Left lung (tissue), 10 donors: ENCODE data around the gene HMHB1. TPM values are rescaled to one million over a fixed set of nuclear protein-coding genes. Genes with fewer than 3 reads are reported as not detected.
"Not testable (repeated sequence)": the region's sequence is repeated elsewhere in the genome, so short reads cannot be mapped to it uniquely, and the experiment has no call there.

Experiments
- ATAC-seq: fragments of 200-7000 bp; cut with Tn5 transposase; one replicate; pipeline ENCODE4 v1.9.1; 2020; ENCODE audit warnings: moderate library complexity
- DNase-seq, 4 donors: peaks; one replicate each; pipeline ENCODE4 v3.0.0-alpha.2; 2013 to 2020
- H3K27ac ChIP-seq, 2 donors: fragments of 200-600 bp; sonication (generic) in 1 of 2; one replicate each; pipeline versions ENCODE4 v1.5.0 to v1.8.0; 2020 to 2021
- H3K27me3 ChIP-seq, 2 donors: fragments of 200-600 bp; sonication (generic) in 1 of 2; one replicate each; pipeline versions ENCODE4 v1.5.0 to v1.8.0; 2020 to 2021
- H3K36me3 ChIP-seq, 2 donors: fragments of 200-600 bp; sonication (generic) in 1 of 2; one replicate each; pipeline versions ENCODE4 v1.5.0 to v1.8.0; 2020 to 2021
- H3K4me1 ChIP-seq, 2 donors: fragments of 200-600 bp; one replicate each; pipeline ENCODE4 v1.8.0; 2021
- H3K4me3 ChIP-seq, 2 donors: fragments of 200-600 bp; sonication (generic) in 1 of 2; one replicate each; pipeline versions ENCODE4 v1.5.0 to v1.8.0; 2020 to 2021; ENCODE audit warnings: mild to moderate bottlenecking in 1 of 2
- H3K9me3 ChIP-seq, 2 donors: fragments of 200-600 bp; sonication (generic) in 1 of 2; one replicate each; pipeline versions ENCODE4 v1.5.0 to v1.8.0; 2020 to 2021
- intact Hi-C, 2 donors: fragments of 100-400 bp; cut with DNase I; formaldehyde crosslinking; loops; one replicate each; pipeline versions ENCODE4 v1.11.2 to v1.14.2; 2022
- polyA plus RNA-seq, 6 donors: library from polyadenylated mRNA; unstranded; fragments of 120-200 nt; gene quantifications; one replicate each; pipeline ENCODE4 v1.2.1, GENCODE V29; 2013; ENCODE audit not compliant: insufficient read length in 6 of 6
- total RNA-seq, 2 donors: library from RNA; stranded (reverse); fragmentation: NEBNext Ultra II Directional; extraction: Animal tissue kit (Norgen Biotek cat#: 25700); gene quantifications; one replicate each; pipeline ENCODE4 v1.2.1, GENCODE V29; 2021
- TF ChIP-seq, protein P1 (sequence below), 2 donors: fragments of 200-600 bp; sonication (generic) in 1 of 2; IDR thresholded peaks; one replicate each; pipeline versions ENCODE4 v1.5.0 to v1.8.0; 2021; ENCODE audit warnings: antibody characterized with exemption in 2 of 2
- donor health status: DM: no; HTN: yes; CAD: no.
- donor health status: DM: no; HTN: no; CAD: no.

Gene HMHB1
- total and polyA plus RNA-seq, 8 donors, result not detected

DNA sequence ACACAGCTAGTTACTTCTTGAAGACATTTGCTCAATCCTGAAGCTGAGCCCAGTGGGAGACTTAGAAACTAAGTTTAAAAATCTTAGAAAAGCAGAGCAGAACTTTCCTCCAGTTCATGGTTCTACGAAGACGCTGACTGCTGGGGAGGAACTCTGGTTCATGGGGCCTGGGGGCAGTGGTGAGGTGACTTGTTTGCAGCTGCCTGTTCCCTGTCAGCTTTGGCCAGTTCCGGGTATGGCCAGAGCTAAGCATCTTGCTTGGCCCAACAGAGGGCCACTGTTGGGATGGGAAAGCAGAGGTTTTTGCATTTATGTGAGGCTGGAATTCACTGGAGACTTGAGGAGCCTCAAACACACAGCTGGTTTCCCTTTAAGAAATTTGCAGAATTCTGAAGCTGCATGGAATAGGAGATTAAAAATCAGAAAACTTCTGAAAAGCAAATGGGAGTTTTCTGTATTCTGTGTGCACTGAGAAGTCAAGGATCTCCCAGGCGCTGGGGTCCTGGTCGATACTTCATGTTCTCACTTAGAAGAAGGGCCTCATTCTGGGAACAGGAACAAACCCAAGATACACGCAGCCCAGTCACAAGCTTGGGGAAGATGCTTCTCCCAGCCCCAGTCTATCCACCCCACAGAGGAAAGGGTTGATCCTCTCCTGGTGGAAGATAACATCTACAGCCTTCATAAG lies 10.6 kb upstream of the HMHB1 start:
- Histone ChIP-seq H3K27me3 (no peaks in the 10 kb centered on the region), H3K4me3 (no peak overlapping the region), H3K9me3 (no peaks in the 10 kb centered on the region), H3K36me3 (no peaks in the 10 kb centered on the region), H3K27ac (no peak overlapping the region), H3K4me1 (peaks cover 0 to 3% of the 10 kb centered on the region in 2 donors)
- intact Hi-C loops, result no loop called here
- DNase-seq (no peak), ATAC-seq (no peak)
- TF ChIP-seq, protein P1, sequence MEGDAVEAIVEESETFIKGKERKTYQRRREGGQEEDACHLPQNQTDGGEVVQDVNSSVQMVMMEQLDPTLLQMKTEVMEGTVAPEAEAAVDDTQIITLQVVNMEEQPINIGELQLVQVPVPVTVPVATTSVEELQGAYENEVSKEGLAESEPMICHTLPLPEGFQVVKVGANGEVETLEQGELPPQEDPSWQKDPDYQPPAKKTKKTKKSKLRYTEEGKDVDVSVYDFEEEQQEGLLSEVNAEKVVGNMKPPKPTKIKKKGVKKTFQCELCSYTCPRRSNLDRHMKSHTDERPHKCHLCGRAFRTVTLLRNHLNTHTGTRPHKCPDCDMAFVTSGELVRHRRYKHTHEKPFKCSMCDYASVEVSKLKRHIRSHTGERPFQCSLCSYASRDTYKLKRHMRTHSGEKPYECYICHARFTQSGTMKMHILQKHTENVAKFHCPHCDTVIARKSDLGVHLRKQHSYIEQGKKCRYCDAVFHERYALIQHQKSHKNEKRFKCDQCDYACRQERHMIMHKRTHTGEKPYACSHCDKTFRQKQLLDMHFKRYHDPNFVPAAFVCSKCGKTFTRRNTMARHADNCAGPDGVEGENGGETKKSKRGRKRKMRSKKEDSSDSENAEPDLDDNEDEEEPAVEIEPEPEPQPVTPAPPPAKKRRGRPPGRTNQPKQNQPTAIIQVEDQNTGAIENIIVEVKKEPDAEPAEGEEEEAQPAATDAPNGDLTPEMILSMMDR (IDR thresholded peaks at IDR 0.05), result no peak

DNA sequence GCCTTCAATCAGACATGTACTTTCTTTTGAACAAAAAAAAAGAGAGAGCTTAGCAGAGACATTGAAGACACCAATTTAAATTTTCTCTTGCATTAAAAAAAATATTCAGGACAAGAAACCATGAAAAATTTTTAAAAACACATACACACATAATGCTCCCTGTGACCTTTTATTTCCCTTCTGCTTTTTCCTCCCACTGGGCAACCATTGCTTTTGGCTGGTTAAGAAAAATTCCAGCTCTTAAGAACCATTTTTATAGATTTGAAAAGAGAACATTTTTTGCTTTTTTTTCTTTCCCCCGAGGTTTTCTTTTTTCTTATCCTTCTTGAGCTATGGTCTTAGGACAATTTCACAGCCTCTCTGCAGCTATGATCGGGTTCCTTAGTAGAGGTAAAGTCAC lies 6.1 kb upstream of the HMHB1 start:
- DNase-seq, result no peak
- Histone ChIP-seq H3K27me3 (no peaks in the 10 kb centered on the region), H3K36me3 (no peaks in the 10 kb centered on the region), H3K4me1 (no peaks in the 10 kb centered on the region), H3K4me3 (no peak overlapping the region), H3K27ac (no peak overlapping the region), H3K9me3 (no peaks in the 10 kb centered on the region)
- TF ChIP-seq, protein P1 (IDR thresholded peaks at IDR 0.05), result no peak
- no peak for ATAC-seq
- intact Hi-C loops, result no loop called here

DNA sequence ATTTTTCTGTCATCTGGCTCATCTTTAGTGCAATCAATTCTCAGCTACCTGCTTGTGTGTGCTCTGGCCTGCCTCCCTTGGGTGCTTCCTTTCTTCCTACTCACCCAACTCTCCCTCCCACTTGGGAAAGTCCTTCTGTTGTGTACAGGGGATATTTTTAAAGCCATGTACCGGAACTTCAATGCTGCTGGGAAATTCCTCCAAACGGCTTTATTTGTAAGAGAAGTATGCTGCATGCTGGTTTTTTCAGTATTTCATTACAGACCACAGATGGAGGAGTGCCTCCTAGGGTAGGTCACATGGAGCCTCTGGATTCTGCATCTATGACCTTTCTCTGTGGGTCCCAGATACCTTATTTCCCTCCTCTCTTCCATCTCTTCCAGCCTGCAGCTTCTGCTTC lies 5.4 kb upstream of the HMHB1 start:
- Histone ChIP-seq H3K4me3 (no peak overlapping the region), H3K4me1 (no peaks in the 10 kb centered on the region), H3K9me3 (no peaks in the 10 kb centered on the region), H3K27me3 (no peaks in the 10 kb centered on the region), H3K27ac (no peak overlapping the region), H3K36me3 (no peaks in the 10 kb centered on the region)
- no peak for DNase-seq
- intact Hi-C loops, result no loop called here
- TF ChIP-seq, protein P1 (IDR thresholded peaks at IDR 0.05), result no peak
- peak; percentile 75 for ATAC-seq

DNA sequence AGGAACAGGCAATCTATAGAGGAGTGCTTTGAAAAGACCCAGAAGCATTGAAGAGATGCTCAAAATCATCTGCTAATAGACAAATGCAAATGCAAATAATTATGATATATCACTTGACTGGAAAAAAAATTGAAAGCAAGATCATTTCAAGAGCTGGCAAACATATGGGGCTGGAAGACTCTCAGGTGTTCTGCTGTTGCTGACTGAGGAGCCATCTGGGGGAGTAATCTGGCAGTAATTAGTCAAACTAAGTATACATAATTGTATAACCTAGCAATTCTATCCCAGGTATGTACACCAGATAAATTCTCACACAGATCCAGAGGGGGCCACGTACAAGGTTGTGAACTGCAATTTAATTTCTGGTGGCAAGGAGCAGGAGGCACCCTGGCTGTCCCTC lies 4.6 kb upstream of the HMHB1 start:
- intact Hi-C loops, result no loop called here
- Histone ChIP-seq H3K4me3 (no peak overlapping the region), H3K4me1 (peaks cover 0 to 3% of the 10 kb centered on the region in 2 donors), H3K36me3 (no peaks in the 10 kb centered on the region), H3K9me3 (no peaks in the 10 kb centered on the region), H3K27ac (no peak overlapping the region), H3K27me3 (no peaks in the 10 kb centered on the region)
- ATAC-seq, result no peak
- TF ChIP-seq, protein P1 (IDR thresholded peaks at IDR 0.05), result no peak
- DNase-seq, result no peak

DNA sequence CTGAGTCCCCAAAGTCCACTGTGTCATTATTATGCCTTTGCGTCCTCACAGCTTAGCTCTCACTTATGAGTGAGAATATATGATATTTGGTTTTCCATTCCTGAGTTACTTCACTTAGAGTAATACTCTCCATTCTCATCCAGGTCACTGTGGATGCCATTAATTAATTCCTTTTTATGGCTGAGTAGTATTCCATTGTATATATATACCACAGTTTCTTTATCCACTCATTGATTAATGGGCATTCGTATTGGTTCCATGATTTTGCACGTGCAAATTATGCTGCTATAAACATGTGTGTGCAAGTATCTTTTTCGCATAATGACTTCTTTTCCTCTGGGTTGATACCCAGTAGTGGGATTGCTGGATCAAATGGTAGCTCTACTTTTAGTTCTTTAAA lies 4.4 kb downstream of the HMHB1 start:
- ATAC-seq, intact Hi-C loops, H3K9me3 ChIP-seq: not testable (repeated sequence)

DNA sequence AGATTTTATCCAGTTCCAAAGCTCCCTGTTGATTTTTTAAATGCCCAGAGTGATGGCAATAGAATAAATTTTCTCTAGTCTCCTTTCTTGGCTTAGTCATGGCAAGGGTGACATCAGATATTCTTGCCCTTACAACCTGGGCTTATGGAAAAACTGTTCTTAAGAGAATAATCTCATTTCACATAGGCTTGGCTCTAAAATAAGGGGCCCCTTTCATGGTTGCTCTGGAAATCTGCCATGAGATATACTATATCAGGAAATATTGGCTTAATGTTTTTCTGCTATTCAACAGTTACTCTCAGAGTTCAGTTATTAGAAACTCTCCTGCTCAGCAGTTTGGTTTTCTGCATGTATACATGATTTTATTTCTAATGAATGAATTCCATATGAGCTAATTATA lies 7.8 kb downstream of the HMHB1 start:
- Histone ChIP-seq H3K9me3 (no peaks in the 10 kb centered on the region), H3K27ac (no peak overlapping the region), H3K36me3 (no peaks in the 10 kb centered on the region), H3K27me3 (no peaks in the 10 kb centered on the region), H3K4me1 (peaks cover 0 to 3% of the 10 kb centered on the region in 2 donors), H3K4me3 (no peak overlapping the region)
- ATAC-seq (no peak), DNase-seq (no peak)
- intact Hi-C loops, result loop anchor here in 1 of 2 donors (10.0 kb wide), 1 partner anchor 895 kb away; no protein-coding TSS in a partner anchor
- TF ChIP-seq, protein P1 (IDR thresholded peaks at IDR 0.05), result no peak

More for the DNA sequence above, 4.4 kb downstream of the HMHB1 start:
- H3K27ac ChIP-seq, H3K4me3 ChIP-seq, H3K4me1 ChIP-seq, H3K27me3 ChIP-seq, DNase-seq, H3K36me3 ChIP-seq: not testable (repeated sequence)
